DMS53 (cell line): ENCODE measurements around the gene ADPRHL1.
"Not testable (repeated sequence)": the region's sequence is repeated elsewhere in the genome, so short reads cannot be mapped to it uniquely, and the experiment has no call there.

Source experiments
- DNase-seq: peaks from one replicate; lab custom pipeline; 2025; lab: John Stamatoyannopoulos, UW

ADPRHL1 gene

GRCh38 chr13:113456116-113456702, 2.9 kb upstream of the ADPRHL1 start:
- no peak for DNase-seq

GRCh38 chr13:113455384-113455783, 2.1 kb upstream of the ADPRHL1 start:
- DNase-seq, result no peak

GRCh38 chr13:113454936-113455335, 1.6 kb upstream of the ADPRHL1 start:
- no peak for DNase-seq

- DNase-seq, result no peak
Observed at GRCh38 chr13:113452466-113452865, 822 bp downstream of the ADPRHL1 start.

DNA sequence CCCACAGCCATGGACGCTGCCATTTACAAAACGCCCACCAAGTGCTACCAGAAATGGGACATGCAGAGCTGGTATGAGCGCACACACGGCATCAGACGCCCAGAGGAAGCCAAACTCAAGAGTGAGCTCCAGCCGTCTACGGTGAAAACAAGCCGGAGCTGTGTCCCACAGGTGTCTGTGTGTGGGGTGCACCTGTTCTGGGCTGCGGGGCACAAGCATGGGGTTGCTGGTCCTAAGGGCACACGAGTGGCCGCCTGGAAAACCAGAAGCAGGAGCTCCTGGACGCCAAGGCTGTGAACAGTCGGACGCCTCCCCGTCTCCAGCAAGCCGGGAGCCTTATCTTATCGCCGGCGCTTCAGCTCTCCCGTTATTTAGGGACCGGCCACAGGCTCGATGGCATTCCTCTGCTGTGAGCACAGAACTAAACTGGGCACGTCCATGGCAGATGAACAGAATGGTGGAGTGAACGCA, 1.3 kb downstream of the ADPRHL1 start:
- DNase-seq, result no peak

- DNase-seq, result peak; percentile 42
Observed at GRCh38 chr13:113450861-113451620, 2.2 kb downstream of the ADPRHL1 start.

GRCh38 chr13:113450348-113450744, 2.9 kb downstream of the ADPRHL1 start:
- not testable (repeated sequence) for DNase-seq

GRCh38 chr13:113449693-113450347, 3.5 kb downstream of the ADPRHL1 start:
- no peak for DNase-seq

- peak; percentile 97 for DNase-seq
Observed at GRCh38 chr13:113448885-113449692, 4.2 kb downstream of the ADPRHL1 start.

DNA sequence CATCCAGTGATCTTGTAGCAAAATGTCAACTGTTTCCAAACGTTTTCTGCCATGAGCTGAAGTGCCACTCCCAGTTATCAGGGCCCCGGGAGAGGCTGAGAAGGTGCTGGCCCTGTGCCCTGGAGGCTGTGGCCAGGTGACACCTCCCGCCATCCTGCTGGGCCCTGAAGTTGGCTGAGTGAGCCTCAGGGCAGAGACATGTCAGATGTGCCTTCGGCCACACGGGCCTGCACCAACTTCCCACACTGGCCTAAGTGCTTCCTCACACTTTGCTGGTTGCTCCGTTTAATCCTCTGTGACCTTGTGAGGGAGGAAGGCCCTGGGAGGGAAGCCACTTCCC, 4.8 kb downstream of the ADPRHL1 start:
- DNase-seq, result peak; percentile 46

DNA sequence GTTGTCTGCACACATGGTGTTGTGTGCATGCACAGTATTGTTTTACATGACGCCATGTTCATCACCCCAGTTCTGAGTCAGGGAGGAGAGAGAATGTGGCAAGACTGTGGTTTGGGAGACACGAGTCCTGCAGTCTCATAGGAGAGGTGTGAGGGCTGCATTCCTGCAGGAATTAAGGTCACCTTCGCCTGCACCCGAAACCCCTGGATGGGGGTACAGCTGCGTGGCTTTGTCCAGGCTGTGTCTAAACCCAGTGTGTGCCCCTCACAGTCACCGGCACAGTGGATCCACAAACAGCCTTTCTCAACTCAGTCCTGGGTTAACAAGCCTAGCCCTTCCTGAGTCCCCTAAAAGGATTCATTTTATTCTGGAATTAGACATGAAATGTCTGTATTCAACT, 5.7 kb downstream of the ADPRHL1 start:
- DNase-seq, result no peak

GRCh38 chr13:113446488-113446854, 6.8 kb downstream of the ADPRHL1 start:
- no peak for DNase-seq

DNA sequence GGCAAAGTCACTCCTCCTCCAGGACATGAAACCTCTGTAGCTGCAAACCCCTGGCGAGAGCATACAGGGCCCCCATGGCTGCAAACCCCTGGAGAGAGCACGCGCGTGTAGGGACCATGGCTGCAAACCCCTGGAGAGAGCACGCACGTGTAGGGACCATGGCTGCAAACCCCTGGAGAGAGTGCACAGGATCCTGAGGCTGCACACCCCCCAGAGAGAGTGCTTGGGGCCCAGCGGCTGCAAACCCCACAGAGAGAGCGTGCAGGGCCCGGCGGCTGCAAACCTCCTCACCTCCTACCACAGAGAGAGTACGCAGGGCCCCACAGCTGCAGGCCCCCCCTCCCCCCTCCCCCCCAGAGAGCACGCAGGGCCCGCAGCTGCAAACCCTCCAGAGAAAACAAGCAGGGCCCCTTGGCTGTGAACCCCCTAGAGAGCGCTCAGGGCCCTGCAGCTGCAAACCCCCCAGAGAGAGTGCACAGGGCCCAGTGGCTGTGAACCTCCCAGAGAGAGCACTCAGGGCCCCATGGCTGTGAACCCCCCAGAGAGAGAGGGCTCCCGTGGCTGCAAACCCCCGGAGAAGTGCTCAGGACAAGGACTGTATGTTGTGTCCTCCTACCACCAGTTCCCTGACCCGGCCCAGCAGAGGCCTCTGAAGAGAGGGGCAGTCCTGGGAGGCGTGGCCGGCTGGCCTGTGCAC, 7.3 kb downstream of the ADPRHL1 start:
- no peak for DNase-seq

- DNase-seq, result no peak
Observed at GRCh38 chr13:113443991-113444390, 9.3 kb downstream of the ADPRHL1 start.

- no peak for DNase-seq
Observed at GRCh38 chr13:113442985-113443362, 10.3 kb downstream of the ADPRHL1 start.

DNA sequence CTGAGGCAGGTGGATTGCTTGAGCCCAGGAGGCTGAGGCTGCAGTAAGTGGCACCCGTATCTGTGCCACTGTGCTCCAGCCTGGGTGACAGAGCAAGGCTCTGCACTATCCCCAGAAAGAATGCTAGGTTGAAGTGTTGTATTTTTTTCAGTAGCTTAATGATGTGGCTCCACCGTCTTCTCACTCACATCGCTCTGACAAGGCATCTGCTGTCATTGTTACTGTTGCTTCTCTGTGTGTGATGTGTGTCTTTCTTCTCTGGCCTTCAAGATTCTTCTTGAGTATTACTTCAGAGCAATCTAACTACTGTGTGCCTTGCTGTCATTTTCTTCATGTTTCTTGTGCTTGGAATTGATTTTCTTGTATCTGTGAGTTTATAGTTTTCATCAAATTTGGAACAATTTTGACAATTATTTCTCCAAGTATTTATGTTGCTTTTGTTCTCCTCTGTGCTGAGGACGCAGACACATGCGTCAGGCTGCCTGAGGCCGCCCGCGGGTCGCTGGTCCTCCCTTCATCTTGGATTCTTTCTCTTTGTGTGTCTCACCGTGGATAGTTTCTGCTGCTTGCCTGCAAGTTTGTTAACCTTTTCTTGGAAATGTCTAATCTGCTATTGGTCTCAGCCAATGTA, 10.8 kb downstream of the ADPRHL1 start:
- DNase-seq, result no peak

DNA sequence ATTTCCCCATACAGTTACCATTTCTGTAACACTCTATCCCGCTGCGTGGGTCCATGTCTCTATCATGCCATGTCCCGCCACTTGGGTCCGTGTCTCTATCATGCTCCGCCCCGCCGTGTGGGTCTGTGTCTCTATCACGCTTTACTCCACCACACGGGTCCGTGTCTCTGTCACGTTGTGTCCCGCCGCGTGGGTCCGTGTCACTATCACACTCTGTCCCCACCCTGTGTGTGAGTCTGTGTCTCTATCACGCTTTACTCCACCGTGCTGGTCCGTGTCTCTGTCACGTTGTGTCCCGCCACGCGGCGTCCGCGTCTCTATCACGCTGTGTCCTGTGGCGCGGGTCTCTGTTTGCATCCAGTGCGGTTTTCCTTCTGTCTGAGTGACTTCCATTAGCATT, 11.6 kb downstream of the ADPRHL1 start:
- DNase-seq, result no peak

DNA sequence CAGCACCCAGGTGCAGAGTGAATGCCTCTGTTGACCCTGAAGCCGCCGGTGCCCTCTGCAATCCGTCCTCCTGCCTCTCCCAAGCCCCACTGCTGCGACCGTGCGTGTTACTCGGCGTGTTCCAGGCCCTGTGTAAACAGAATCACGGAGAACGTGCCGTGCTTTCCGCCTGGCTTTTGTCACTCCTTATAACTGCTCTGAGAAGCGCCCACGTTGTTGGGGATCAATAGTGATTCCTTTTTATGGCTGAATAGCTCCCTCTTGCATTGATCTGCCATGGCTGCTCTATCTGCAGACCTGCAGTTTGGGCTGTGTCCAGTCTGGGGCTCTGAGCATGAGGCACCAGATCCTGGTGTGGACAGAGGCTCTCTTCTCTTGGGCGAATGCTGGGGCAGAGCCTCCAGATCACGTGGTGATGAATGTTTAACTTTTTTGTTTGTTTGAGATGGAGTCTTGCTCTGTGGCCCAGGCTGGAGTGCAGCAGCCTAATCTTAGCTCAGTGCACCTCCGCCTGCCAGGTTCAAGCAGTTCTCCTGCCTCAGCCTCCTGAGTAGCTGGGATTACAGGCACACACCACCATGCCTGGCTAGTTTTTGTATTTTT, 15.8 kb downstream of the ADPRHL1 start:
- DNase-seq, result peak; percentile 32

DNA sequence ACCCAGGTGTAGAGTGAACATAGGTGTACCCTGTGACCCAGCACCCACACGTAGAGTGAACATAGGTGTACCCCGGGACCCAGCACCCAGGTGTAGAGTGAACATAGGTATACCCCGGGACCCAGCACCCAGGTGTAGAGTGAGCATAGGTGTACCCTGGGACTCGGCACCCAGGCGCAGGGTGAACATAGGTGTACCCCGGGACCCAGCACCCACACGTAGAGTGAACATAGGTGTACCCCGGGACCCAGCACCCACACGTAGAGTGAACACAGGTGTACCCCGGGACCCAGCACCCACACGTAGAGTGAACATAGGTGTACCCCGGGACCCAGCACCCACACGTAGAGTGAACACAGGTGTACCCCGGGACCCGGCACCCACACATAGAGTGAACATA, 16.4 kb downstream of the ADPRHL1 start:
- not testable (repeated sequence) for DNase-seq

DNA sequence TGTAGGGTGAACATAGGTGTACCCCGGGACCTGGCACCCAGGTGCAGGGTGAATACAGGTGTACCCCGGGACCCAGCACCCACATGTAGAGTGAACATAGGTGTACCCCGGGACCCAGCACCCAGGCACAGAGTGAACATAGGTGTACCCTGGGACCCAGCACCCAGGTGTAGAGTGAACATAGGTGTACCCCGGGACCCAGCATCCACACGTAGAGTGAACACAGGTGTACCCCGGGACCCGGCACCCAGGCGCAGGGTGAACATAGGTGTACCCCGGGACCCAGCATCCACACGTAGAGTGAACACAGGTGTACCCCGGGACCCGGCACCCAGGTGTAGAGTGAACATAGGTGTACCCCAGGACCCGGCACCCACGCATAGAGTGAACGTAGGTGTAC, 17.4 kb downstream of the ADPRHL1 start:
- not testable (repeated sequence) for DNase-seq

- DNase-seq, result no peak
Observed at GRCh38 chr13:113433391-113433916, 19.8 kb downstream of the ADPRHL1 start.
